ENCODE data around the gene APOL3.

The APOL3 gene

DNA sequence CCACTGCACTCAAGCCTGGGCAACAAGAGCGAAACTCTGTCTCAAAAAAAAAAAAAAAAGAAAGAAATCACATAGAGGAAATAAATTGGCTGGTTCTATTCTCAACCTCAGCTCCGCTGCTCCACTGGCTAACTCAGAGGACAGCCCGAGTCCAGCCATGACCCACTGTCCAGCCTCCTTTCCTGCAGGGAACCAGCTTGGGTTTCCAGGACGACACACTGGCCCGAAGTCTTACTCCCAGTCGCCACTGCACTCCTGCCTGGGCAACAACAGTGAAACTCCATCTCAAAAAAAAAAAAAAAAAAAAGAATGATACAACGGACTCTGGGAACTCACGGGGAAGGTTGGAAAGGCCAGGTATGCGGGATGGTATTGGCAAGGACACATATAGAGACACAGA lies 31.5 kb downstream of the APOL3 start:
- Histone ChIP-seq H3K9me2 (replicated peaks; ENCODE audit: low read depth, low read length) (no peaks in the 10 kb centered on the region), H3K4me3 (ENCODE audit: low read length, poor library complexity, severe bottlenecking) (no peak overlapping the region), H3K36me3 (ENCODE audit: insufficient read depth, low read length) (no peaks in the 10 kb centered on the region), H3F3A (ENCODE audit: low read depth) (0 out of 2 replicates have a peak, but pooled peaks cover 5% of the 10 kb centered on the region), H3K9me3 (ENCODE audit: insufficient read depth, low read depth, low read length) (no peaks in the 10 kb centered on the region), H4K20me1 (ENCODE audit: insufficient read depth, low read length, poor library complexity, severe bottlenecking) (no peaks in the 10 kb centered on the region), H3K4me1 (ENCODE audit: insufficient read depth, low read length, poor library complexity, severe bottlenecking) (no peaks in the 10 kb centered on the region), H3K27me3 (ENCODE audit: insufficient read depth, low read length, poor library complexity, severe bottlenecking) (no peaks in the 10 kb centered on the region), H3K79me2 (ENCODE audit: insufficient read depth, low read length) (no peaks in the 10 kb centered on the region), H3K4me2 (ENCODE audit: low read depth, low read length, poor library complexity, severe bottlenecking) (no peak overlapping the region), H3K9ac (ENCODE audit: low read depth, low read length, poor library complexity, severe bottlenecking) (no peak overlapping the region), H2AFZ (ENCODE audit: low read length) (no peak overlapping the region)
- TF ChIP-seq, protein P1, sequence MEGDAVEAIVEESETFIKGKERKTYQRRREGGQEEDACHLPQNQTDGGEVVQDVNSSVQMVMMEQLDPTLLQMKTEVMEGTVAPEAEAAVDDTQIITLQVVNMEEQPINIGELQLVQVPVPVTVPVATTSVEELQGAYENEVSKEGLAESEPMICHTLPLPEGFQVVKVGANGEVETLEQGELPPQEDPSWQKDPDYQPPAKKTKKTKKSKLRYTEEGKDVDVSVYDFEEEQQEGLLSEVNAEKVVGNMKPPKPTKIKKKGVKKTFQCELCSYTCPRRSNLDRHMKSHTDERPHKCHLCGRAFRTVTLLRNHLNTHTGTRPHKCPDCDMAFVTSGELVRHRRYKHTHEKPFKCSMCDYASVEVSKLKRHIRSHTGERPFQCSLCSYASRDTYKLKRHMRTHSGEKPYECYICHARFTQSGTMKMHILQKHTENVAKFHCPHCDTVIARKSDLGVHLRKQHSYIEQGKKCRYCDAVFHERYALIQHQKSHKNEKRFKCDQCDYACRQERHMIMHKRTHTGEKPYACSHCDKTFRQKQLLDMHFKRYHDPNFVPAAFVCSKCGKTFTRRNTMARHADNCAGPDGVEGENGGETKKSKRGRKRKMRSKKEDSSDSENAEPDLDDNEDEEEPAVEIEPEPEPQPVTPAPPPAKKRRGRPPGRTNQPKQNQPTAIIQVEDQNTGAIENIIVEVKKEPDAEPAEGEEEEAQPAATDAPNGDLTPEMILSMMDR (conservative IDR thresholded peaks at IDR 0.05; ENCODE audit: low read length) = no peak
- no peak for TF ChIP-seq EZH2phosphoT487 (IDR thresholded peaks at IDR 0.05; ENCODE audit: borderline replicate concordance)

DNA sequence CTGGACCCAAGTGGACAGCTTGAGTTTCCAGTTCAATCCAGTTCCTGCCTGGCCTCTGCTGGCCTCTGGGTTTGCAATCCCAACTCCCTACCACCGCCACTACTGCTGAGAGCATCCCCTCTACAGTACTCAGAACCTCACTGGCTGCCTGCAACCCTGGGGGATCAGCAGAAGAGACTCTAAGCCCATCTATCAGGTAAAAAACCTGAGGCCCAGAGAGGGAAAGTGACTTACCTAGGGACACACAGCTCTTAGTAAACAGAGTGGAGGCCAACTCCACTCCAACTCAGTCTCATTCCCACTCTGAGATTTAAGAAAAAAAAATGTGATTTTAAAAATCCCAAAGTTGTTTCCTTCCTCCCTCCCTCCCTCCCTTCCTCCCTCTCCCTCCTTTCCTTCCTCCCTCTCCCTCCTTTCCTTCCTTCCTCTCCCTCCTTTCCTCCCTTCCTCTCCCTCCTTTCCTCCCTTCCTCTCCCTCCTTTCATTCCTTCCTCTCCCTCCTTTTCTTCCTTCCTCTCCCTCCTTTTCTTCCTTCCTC lies 34.5 kb downstream of the APOL3 start:
- no peak overlapping the region for H2AFZ ChIP-seq (ENCODE audit: low read length)
- H3F3A ChIP-seq (ENCODE audit: low read depth) = 0 out of 2 replicates have a peak, but pooled peaks cover 5% of the 10 kb centered on the region
- no peak overlapping the region for H3K4me2 ChIP-seq (ENCODE audit: low read depth, low read length, poor library complexity, severe bottlenecking)
- no peaks in the 10 kb centered on the region for H4K20me1 ChIP-seq (ENCODE audit: insufficient read depth, low read length, poor library complexity, severe bottlenecking)
- H3K4me1 ChIP-seq (ENCODE audit: insufficient read depth, low read length, poor library complexity, severe bottlenecking) = no peaks in the 10 kb centered on the region
- no peaks in the 10 kb centered on the region for H3K9me2 ChIP-seq (replicated peaks; ENCODE audit: low read depth, low read length)
- no peak overlapping the region for H3K4me3 ChIP-seq (ENCODE audit: low read length, poor library complexity, severe bottlenecking)
- H3K9ac ChIP-seq (ENCODE audit: low read depth, low read length, poor library complexity, severe bottlenecking) = no peak overlapping the region
- no peaks in the 10 kb centered on the region for H3K27me3 ChIP-seq (ENCODE audit: insufficient read depth, low read length, poor library complexity, severe bottlenecking)
- no peaks in the 10 kb centered on the region for H3K9me3 ChIP-seq (ENCODE audit: insufficient read depth, low read depth, low read length)
- no peaks in the 10 kb centered on the region for H3K79me2 ChIP-seq (ENCODE audit: insufficient read depth, low read length)
- TF ChIP-seq EZH2phosphoT487 (IDR thresholded peaks at IDR 0.05; ENCODE audit: borderline replicate concordance) = no peak
- TF ChIP-seq, protein P1 (conservative IDR thresholded peaks at IDR 0.05; ENCODE audit: low read length) = no peak
- H3K36me3 ChIP-seq (ENCODE audit: insufficient read depth, low read length) = no peaks in the 10 kb centered on the region

DNA sequence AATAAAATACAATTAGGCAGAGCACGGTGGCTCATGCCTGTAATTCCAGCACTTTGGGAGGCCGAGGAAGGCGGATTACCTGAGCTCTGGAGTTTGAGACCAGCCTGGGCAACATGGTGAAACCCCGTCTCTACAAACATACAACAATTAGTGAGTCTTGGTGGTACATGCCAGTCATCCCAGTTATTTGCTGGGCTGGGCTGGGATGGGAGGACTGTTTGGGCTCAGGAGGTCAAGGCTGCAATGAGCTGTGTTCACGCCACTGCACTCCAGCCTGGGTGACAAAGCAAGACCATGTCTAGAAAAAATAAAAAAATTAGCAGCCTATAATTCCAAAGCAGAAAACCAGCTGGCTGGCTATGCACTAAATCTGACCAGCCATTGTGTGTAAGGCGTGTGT lies 35.1 kb downstream of the APOL3 start:
- no peaks in the 10 kb centered on the region for H3K79me2 ChIP-seq (ENCODE audit: insufficient read depth, low read length)
- H3K27me3 ChIP-seq (ENCODE audit: insufficient read depth, low read length, poor library complexity, severe bottlenecking) = no peaks in the 10 kb centered on the region
- no peaks in the 10 kb centered on the region for H3K36me3 ChIP-seq (ENCODE audit: insufficient read depth, low read length)
- no peaks in the 10 kb centered on the region for H3K4me1 ChIP-seq (ENCODE audit: insufficient read depth, low read length, poor library complexity, severe bottlenecking)
- no peak overlapping the region for H3K4me2 ChIP-seq (ENCODE audit: low read depth, low read length, poor library complexity, severe bottlenecking)
- H3F3A ChIP-seq (ENCODE audit: low read depth) = 0 out of 2 replicates have a peak, but pooled peaks cover 5% of the 10 kb centered on the region
- no peak for TF ChIP-seq EZH2phosphoT487 (IDR thresholded peaks at IDR 0.05; ENCODE audit: borderline replicate concordance)
- TF ChIP-seq, protein P1 (conservative IDR thresholded peaks at IDR 0.05; ENCODE audit: low read length) = no peak
- no peak overlapping the region for H3K4me3 ChIP-seq (ENCODE audit: low read length, poor library complexity, severe bottlenecking)
- no peaks in the 10 kb centered on the region for H3K9me3 ChIP-seq (ENCODE audit: insufficient read depth, low read depth, low read length)
- H3K9me2 ChIP-seq (replicated peaks; ENCODE audit: low read depth, low read length) = no peaks in the 10 kb centered on the region
- H2AFZ ChIP-seq (ENCODE audit: low read length) = no peak overlapping the region
- no peak overlapping the region for H3K9ac ChIP-seq (ENCODE audit: low read depth, low read length, poor library complexity, severe bottlenecking)
- no peaks in the 10 kb centered on the region for H4K20me1 ChIP-seq (ENCODE audit: insufficient read depth, low read length, poor library complexity, severe bottlenecking)
